GM06990 (cell line): ENCODE results near the gene KLHL29.

Experiments
- DNase-seq: peaks from one replicate; pipeline ENCODE4 v3.0.0-alpha.2; 2011; ENCODE audit not compliant: insufficient read length; ENCODE audit errors: extremely low read depth
- H3K27me3 ChIP-seq: replicated peaks from 2 replicates; pipeline ENCODE4 v1.6.0; 2011; ENCODE audit warnings: low read length; ENCODE audit not compliant: control insufficient read depth, insufficient read depth
- H3K36me3 ChIP-seq: 2 replicates; pipeline ENCODE4 v1.5.1; 2011; ENCODE audit warnings: low read length; ENCODE audit not compliant: control insufficient read depth, insufficient read depth
- H3K4me3 ChIP-seq: replicated peaks from 2 replicates; pipeline ENCODE4 v1.5.1; 2011; ENCODE audit warnings: low read depth, mild to moderate bottlenecking, control low read depth, low read length
- CTCF ChIP-seq: IDR thresholded peaks from 2 replicates; pipeline ENCODE4 v1.5.1; 2011; ENCODE audit warnings: low read length, control low read depth, mild to moderate bottlenecking, inconsistent platforms; ENCODE audit not compliant: insufficient read depth, poor library complexity, severe bottlenecking

Gene KLHL29

GRCh38 chr2:23423062-23423872 lies 38.3 kb downstream of the KLHL29 start:
- no peak for DNase-seq
- no peak for TF ChIP-seq CTCF
- H3K36me3 ChIP-seq: no peaks in the 10 kb centered on the region
- H3K4me3 ChIP-seq: no peak overlapping the region
- no peaks in the 10 kb centered on the region for H3K27me3 ChIP-seq

GRCh38 chr2:23423873-23424680 lies 39.1 kb downstream of the KLHL29 start:
- H3K4me3 ChIP-seq: no peak overlapping the region
- no peak for DNase-seq
- H3K36me3 ChIP-seq: no peaks in the 10 kb centered on the region
- no peak for TF ChIP-seq CTCF
- no peaks in the 10 kb centered on the region for H3K27me3 ChIP-seq

- DNase-seq: no peak
- Histone ChIP-seq H3K4me3 (no peak overlapping the region), H3K36me3 (no peaks in the 10 kb centered on the region), H3K27me3 (no peaks in the 10 kb centered on the region)
- TF ChIP-seq CTCF: no peak
Observed at GRCh38 chr2:23425338-23425871, 40.4 kb downstream of the KLHL29 start.

GRCh38 chr2:23425885-23426262 lies 40.9 kb downstream of the KLHL29 start:
- DNase-seq: no peak
- no peak overlapping the region for H3K4me3 ChIP-seq
- TF ChIP-seq CTCF: no peak
- H3K36me3 ChIP-seq: no peaks in the 10 kb centered on the region
- H3K27me3 ChIP-seq: no peaks in the 10 kb centered on the region

- no peak overlapping the region for H3K4me3 ChIP-seq
- no peaks in the 10 kb centered on the region for H3K36me3 ChIP-seq
- TF ChIP-seq CTCF: no peak
- no peak for DNase-seq
- no peaks in the 10 kb centered on the region for H3K27me3 ChIP-seq
Observed at GRCh38 chr2:23426263-23426905, 41.4 kb downstream of the KLHL29 start.
